Endothelial cell of umbilical vein (primary cell): Measurements from ENCODE around the gene NBEAL2. TPM values are rescaled to one million over a fixed set of nuclear protein-coding genes. Genes with fewer than 3 reads are reported as not detected.

Source experiments
- BruUV-seq: library from RNA; stranded (reverse); fragments of 400-500 nt; replicated peaks from 2 replicates; lab custom pipeline; 2021; lab: Mats Ljungman, UMichigan
- CTCF ChIA-PET: fragments of 300-600, 350-600 bp; sonication (Branson Sonifier 250); formaldehyde crosslinking; loops from one replicate; lab custom pipeline; 2021; ENCODE audit warnings: antibody characterized with exemption, inconsistent platforms; lab: Charles Lee
- POLR2A ChIA-PET: fragments of 300-600, 350-600 bp; sonication (Branson Sonifier 250); formaldehyde crosslinking; loops from one replicate; lab custom pipeline; 2021; ENCODE audit warnings: antibody characterized with exemption, inconsistent platforms; lab: Charles Lee
- DNase-seq: peaks from one replicate; pipeline ENCODE4 v3.0.0-alpha.2; 2011; ENCODE audit warnings: low read depth, low spot score
- FAIRE-seq: peaks from 2 replicates; lab custom pipeline; 2011; peaks lifted over from hg19 to GRCh38; lab: Jason Lieb, UNC
- H2AFZ ChIP-seq: 2 replicates; pipeline ENCODE4 v1.6.0; 2012; ENCODE audit warnings: low read depth, low read length, control low read depth, inconsistent platforms
- H3K27ac ChIP-seq: 2 replicates; pipeline ENCODE4 v1.5.1; 2011; ENCODE audit warnings: low read depth, mild to moderate bottlenecking, control low read depth, low read length, moderate library complexity; ENCODE audit not compliant: insufficient read depth
- H3K27me3 ChIP-seq, 2 experiments: 2 replicates each; pipeline versions ENCODE4 v1.6.0 to v1.6.1; 2011; ENCODE audit warnings: low read length in 2 of 2, mixed read lengths in 1 of 2; ENCODE audit not compliant: control insufficient read depth in 2 of 2, insufficient read depth in 2 of 2
- H3K36me3 ChIP-seq, 2 experiments: 2 replicates in 1 of 2; 3 replicates in 1 of 2; pipeline ENCODE4 v1.5.1; 2011; ENCODE audit warnings: low read length in 2 of 2, mild to moderate bottlenecking in 1 of 2, moderate library complexity in 1 of 2; ENCODE audit not compliant: control insufficient read depth in 2 of 2, insufficient read depth in 2 of 2; ENCODE audit errors: extremely low read depth in 1 of 2
- H3K4me1 ChIP-seq: 3 replicates; pipeline ENCODE4 v1.5.1; 2011; ENCODE audit warnings: mild to moderate bottlenecking, low read length; ENCODE audit not compliant: control insufficient read depth, insufficient read depth; ENCODE audit errors: extremely low read depth
- H3K4me2 ChIP-seq: 2 replicates; pipeline ENCODE4 v1.6.1; 2011; ENCODE audit warnings: low read length, control low read depth, mixed read lengths; ENCODE audit not compliant: insufficient read depth
- H3K4me3 ChIP-seq, 3 experiments: fragments of 200-600 bp in 1 of 3; sonication (generic), shearing (Covaris generic) in 1 of 3; replicated peaks in 1 of 3; 2 replicates each; pipeline ENCODE4 v1.5.1; 2011 to 2016; ENCODE audit warnings: control low read depth in 3 of 3, low read length in 3 of 3, mild to moderate bottlenecking in 2 of 3, inconsistent platforms in 1 of 3, low read depth in 1 of 3, moderate library complexity in 1 of 3; ENCODE audit not compliant: insufficient read depth in 1 of 3
- H3K79me2 ChIP-seq: 2 replicates; pipeline ENCODE4 v1.6.0; 2012; ENCODE audit warnings: low read length, inconsistent platforms; ENCODE audit not compliant: control insufficient read depth, insufficient read depth
- H3K9ac ChIP-seq: replicated peaks from 2 replicates; pipeline ENCODE3; 2011; ENCODE audit warnings: low read length, control low read depth; ENCODE audit not compliant: insufficient read depth; ENCODE audit errors: extremely low read depth
- H3K9me1 ChIP-seq: replicated peaks from 3 replicates; pipeline ENCODE4 v1.6.0; 2011; ENCODE audit warnings: mild to moderate bottlenecking, low read length; ENCODE audit not compliant: control insufficient read depth, insufficient read depth; ENCODE audit errors: extremely low read depth
- H3K9me3 ChIP-seq: replicated peaks from 2 replicates; pipeline ENCODE4 v1.5.1; 2012; ENCODE audit warnings: low read length, inconsistent platforms; ENCODE audit not compliant: control insufficient read depth, insufficient read depth
- H4K20me1 ChIP-seq: replicated peaks from 2 replicates; pipeline ENCODE3; 2011; ENCODE audit warnings: mild to moderate bottlenecking, low read length; ENCODE audit not compliant: control insufficient read depth, insufficient read depth; ENCODE audit errors: extremely low read depth
- EZH2 ChIP-seq: IDR thresholded peaks from 2 replicates; pipeline ENCODE4 v1.6.1; 2012; ENCODE audit warnings: borderline replicate concordance, low read depth, mild to moderate bottlenecking, moderate library complexity, low read length, inconsistent platforms; ENCODE audit not compliant: severe bottlenecking
- FOS ChIP-seq: IDR thresholded peaks from 2 replicates; pipeline ENCODE4 v1.6.1; 2011; ENCODE audit warnings: mild to moderate bottlenecking, low read length, moderate library complexity, borderline replicate concordance; ENCODE audit not compliant: insufficient read depth
- GATA2 ChIP-seq: IDR thresholded peaks from 2 replicates; pipeline ENCODE4 v1.7.0; 2011; ENCODE audit warnings: low read depth, mild to moderate bottlenecking, moderate library complexity, mixed read lengths, low read length; ENCODE audit not compliant: insufficient read length, insufficient read depth
- JUN ChIP-seq: IDR thresholded peaks from 2 replicates; pipeline ENCODE4 v1.6.1; 2011; ENCODE audit warnings: borderline replicate concordance, low read depth; ENCODE audit not compliant: insufficient read length, insufficient read depth
- MYC ChIP-seq: IDR thresholded peaks from one replicate; pipeline ENCODE4 v1.6.1; 2011; ENCODE audit warnings: mild to moderate bottlenecking, low read depth, low read length
- POLR2A ChIP-seq: IDR thresholded peaks from 2 replicates; pipeline ENCODE4 v1.6.1; 2012; ENCODE audit warnings: low read depth, mild to moderate bottlenecking, control low read depth, low read length
- POLR2AphosphoS5 ChIP-seq: IDR thresholded peaks from 2 replicates; pipeline ENCODE4 v1.6.1; 2012; ENCODE audit warnings: low read depth, mild to moderate bottlenecking, control low read depth, low read length, moderate library complexity; ENCODE audit not compliant: insufficient read depth
- dilution Hi-C: fragments of 300-500 bp; cut with MboI; formaldehyde crosslinking; loops from one replicate; pipeline ENCODE4 v1.15.0; 2019; ENCODE audit warnings: low sequenced_read_pairs; ENCODE audit not compliant: extremely low pct_ligation_motif_present
- intact Hi-C: fragments of 100-400 bp; cut with micrococcal nuclease; formaldehyde crosslinking; loops from one replicate; pipeline ENCODE4 v1.10.0; 2022
- polyA plus RNA-seq, 4 experiments: library from polyadenylated mRNA; depleted of rRNA in 3 of 4; stranded (reverse) in 3 of 4; unstranded in 1 of 4; fragments of >200 nt; gene quantifications; 2 replicates each; pipeline versions ENCODE4 v1.2.1 to v1.2.3, GENCODE V29; 2011 to 2012; ENCODE audit warnings: missing spikeins in 1 of 4
- total RNA-seq: library from RNA; stranded (reverse); gene quantifications from 2 replicates; pipeline ENCODE4 v1.2.3, GENCODE V29; 2021
- TF ChIP-seq, protein P1 (sequence below): IDR thresholded peaks from 2 replicates; pipeline ENCODE4 v1.6.1; 2011; ENCODE audit not compliant: insufficient read depth, insufficient read length
- TF ChIP-seq, protein P2 (sequence below), 2 donors: IDR thresholded peaks; 1 replicate in 1 of 2; 2 replicates in 1 of 2; pipeline ENCODE4 v1.5.1; 2011; ENCODE audit warnings: low read length in 2 of 2, mild to moderate bottlenecking in 2 of 2, moderate library complexity in 2 of 2, control low read depth in 1 of 2, inconsistent platforms in 1 of 2, low read depth in 1 of 2; ENCODE audit not compliant: insufficient read depth in 1 of 2; ENCODE audit errors: extremely low read depth in 1 of 2

Gene NBEAL2
- total and polyA plus RNA-seq, 2 donors (not counting 3 experiments of a cell fraction or from before 2014, with no cell fraction given): 48.0 to 84.7 TPM

DNA sequence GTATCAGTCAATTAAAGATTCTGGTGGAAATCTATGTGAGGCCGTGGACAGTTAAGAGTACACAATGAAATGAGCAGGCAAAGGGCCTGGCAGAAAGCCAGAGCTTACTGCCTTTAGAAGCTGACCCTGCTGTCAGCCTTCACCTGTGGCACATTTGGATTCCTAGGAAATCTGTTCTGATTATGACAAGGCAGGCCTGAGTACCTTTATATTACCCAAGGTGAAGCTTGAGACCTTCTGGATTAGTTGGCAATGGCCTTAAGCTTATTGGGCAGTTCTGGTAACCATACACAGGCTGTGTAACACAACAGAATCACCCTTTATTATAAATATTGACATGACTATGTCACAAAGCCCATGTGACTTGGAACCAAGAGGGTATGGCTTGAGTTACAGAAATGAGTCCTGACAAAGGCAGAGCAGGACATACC lies 43.2 kb downstream of the NBEAL2 start:
- Histone ChIP-seq H3K9ac (no peak overlapping the region), H3K4me1 (peaks cover under 1% of the 10 kb centered on the region), H3K79me2 (peaks cover 11% of the 10 kb centered on the region), H2AFZ (no peak overlapping the region), H3K9me3 (no peaks in the 10 kb centered on the region), H3K27ac (no peak overlapping the region), H3K4me3 (no peak overlapping the region), H3K36me3 (peaks cover 5 to 17% of the 10 kb centered on the region in 2 experiments), H3K4me2 (no peak overlapping the region), H4K20me1 (no peaks in the 10 kb centered on the region), H3K27me3 (no peaks in the 10 kb centered on the region), H3K9me1 (no peaks in the 10 kb centered on the region)
- DNase-seq: peak; percentile 18
- ChIA-PET POLR2A (interaction anchor here (0.6 to 0.8 kb wide), 2 partner anchors 13 to 46 kb away, joined by 3 to 6 read pairs; partner anchors contain the start of gene CCDC12), CTCF (interaction anchor here (1.4 to 1.6 kb wide), 2 partner anchors 11 to 99 kb away, joined by 3 to 5 read pairs; no protein-coding TSS in a partner anchor)
- TF ChIP-seq JUN (no peak), GATA2 (no peak), MYC (no peak), POLR2AphosphoS5 (no peak), FOS (no peak), EZH2 (no peak), POLR2A (no peak)
- TF ChIP-seq, protein P1, sequence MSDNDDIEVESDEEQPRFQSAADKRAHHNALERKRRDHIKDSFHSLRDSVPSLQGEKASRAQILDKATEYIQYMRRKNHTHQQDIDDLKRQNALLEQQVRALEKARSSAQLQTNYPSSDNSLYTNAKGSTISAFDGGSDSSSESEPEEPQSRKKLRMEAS: no peak
- TF ChIP-seq, protein P2, sequence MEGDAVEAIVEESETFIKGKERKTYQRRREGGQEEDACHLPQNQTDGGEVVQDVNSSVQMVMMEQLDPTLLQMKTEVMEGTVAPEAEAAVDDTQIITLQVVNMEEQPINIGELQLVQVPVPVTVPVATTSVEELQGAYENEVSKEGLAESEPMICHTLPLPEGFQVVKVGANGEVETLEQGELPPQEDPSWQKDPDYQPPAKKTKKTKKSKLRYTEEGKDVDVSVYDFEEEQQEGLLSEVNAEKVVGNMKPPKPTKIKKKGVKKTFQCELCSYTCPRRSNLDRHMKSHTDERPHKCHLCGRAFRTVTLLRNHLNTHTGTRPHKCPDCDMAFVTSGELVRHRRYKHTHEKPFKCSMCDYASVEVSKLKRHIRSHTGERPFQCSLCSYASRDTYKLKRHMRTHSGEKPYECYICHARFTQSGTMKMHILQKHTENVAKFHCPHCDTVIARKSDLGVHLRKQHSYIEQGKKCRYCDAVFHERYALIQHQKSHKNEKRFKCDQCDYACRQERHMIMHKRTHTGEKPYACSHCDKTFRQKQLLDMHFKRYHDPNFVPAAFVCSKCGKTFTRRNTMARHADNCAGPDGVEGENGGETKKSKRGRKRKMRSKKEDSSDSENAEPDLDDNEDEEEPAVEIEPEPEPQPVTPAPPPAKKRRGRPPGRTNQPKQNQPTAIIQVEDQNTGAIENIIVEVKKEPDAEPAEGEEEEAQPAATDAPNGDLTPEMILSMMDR (IDR thresholded peaks at IDR 0.05; ENCODE audit: extremely low read depth in 1 of 2, insufficient read depth in 1 of 2, low read depth in 1 of 2, low read length in 2 of 2): no peak
- dilution Hi-C loops (no loop called here), intact Hi-C loops (no loop called here)
- no peak for FAIRE-seq
- BruUV-seq: no TSS peak
